Esophagus muscularis mucosa (tissue), 3 donors: ENCODE results near the gene YES1.

Experiments
- POLR2A ChIP-seq: fragments of 450-650 bp; IDR thresholded peaks from one replicate; pipeline ENCODE4 v1.6.1; 2017; ENCODE audit warnings: antibody characterized with exemption, moderate library complexity, mild to moderate bottlenecking, low read depth
- POLR2AphosphoS5 ChIP-seq, 2 donors: sonication (generic); formaldehyde crosslinking; IDR thresholded peaks; one replicate each; pipeline ENCODE4 v1.6.1; 2017; ENCODE audit warnings: antibody characterized with exemption in 2 of 2
- TF ChIP-seq, protein P1 (sequence below), 3 experiments: fragments of 200-600 bp in 2 of 3; fragments of 450-650 bp in 1 of 3; sonication (generic) in 2 of 3; IDR thresholded peaks; one replicate each; pipeline ENCODE4 v1.5.1; 2017 to 2019; ENCODE audit warnings: antibody characterized with exemption in 3 of 3, mild to moderate bottlenecking in 2 of 3, moderate library complexity in 1 of 3

DNA sequence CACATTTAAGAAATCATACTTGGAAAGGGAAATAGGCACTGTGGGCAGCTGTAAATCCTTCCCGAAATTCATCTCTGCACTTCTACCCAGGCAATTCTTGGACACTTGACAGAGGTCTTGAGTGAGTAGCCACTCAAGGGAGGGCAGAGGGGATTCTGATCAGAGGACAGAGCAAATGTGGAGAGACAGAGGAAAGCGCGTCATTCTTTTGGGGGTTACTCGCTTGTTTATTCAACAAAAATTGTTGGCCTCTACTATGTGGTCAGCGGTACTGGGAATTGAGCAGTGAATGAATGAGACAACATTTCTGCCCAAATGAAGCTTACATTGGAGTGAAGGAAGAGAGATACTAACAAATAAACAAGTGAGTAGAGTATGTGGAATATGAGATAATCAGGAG, 41.4 kb upstream of the YES1 start:
- TF ChIP-seq, protein P1, sequence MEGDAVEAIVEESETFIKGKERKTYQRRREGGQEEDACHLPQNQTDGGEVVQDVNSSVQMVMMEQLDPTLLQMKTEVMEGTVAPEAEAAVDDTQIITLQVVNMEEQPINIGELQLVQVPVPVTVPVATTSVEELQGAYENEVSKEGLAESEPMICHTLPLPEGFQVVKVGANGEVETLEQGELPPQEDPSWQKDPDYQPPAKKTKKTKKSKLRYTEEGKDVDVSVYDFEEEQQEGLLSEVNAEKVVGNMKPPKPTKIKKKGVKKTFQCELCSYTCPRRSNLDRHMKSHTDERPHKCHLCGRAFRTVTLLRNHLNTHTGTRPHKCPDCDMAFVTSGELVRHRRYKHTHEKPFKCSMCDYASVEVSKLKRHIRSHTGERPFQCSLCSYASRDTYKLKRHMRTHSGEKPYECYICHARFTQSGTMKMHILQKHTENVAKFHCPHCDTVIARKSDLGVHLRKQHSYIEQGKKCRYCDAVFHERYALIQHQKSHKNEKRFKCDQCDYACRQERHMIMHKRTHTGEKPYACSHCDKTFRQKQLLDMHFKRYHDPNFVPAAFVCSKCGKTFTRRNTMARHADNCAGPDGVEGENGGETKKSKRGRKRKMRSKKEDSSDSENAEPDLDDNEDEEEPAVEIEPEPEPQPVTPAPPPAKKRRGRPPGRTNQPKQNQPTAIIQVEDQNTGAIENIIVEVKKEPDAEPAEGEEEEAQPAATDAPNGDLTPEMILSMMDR (IDR thresholded peaks at IDR 0.05) = no peak
- TF ChIP-seq POLR2A (no peak), POLR2AphosphoS5 (IDR thresholded peaks at IDR 0.05) (no peak)
